Activated T-cell treated with anti-CD3 and anti-CD28 coated beads, Interleukin-2, amount 50 U/mL, for 72 hours (primary cell): ENCODE measurements around the gene ADGRV1. TPM values are rescaled to one million over a fixed set of nuclear protein-coding genes. Genes with fewer than 3 reads are reported as not detected.

Source experiments
- ATAC-seq, 2 donors: fragments of 150-1000 bp; cut with Tn5 transposase; replicated peaks in 1 of 2; 2 replicates each; pipeline ENCODE4 v1.10.0; 2021; ENCODE audit warnings: moderate library complexity in 2 of 2, mild to moderate bottlenecking in 1 of 2
- DNase-seq, 2 donors: peaks; one replicate each; pipeline ENCODE4 v3.0.0; 2021 to 2022; ENCODE audit warnings: mixed read lengths in 1 of 2
- H3K27ac Mint-ChIP-seq: one replicate; pipeline ENCODE4 v1.8.0; 2022; ENCODE audit warnings: mild to moderate bottlenecking, moderate library complexity, mixed read lengths
- H3K27me3 Mint-ChIP-seq: one replicate; pipeline ENCODE4 v1.8.0; 2022; ENCODE audit warnings: low read depth, mixed read lengths
- H3K36me3 Mint-ChIP-seq, 2 donors: one replicate each; pipeline ENCODE4 v1.8.0; 2022; ENCODE audit warnings: mixed read lengths in 2 of 2, mild to moderate bottlenecking in 1 of 2; ENCODE audit not compliant: insufficient read depth in 2 of 2
- H3K4me1 Mint-ChIP-seq: one replicate; pipeline ENCODE4 v1.8.0; 2022; ENCODE audit warnings: low read depth, mixed read lengths
- H3K4me3 Mint-ChIP-seq, 2 donors: one replicate each; pipeline ENCODE4 v1.8.0; 2022; ENCODE audit warnings: mild to moderate bottlenecking in 2 of 2, mixed read lengths in 2 of 2, moderate library complexity in 2 of 2
- H3K9me3 Mint-ChIP-seq, 2 donors: one replicate each; pipeline ENCODE4 v1.8.0; 2022; ENCODE audit warnings: mixed read lengths in 2 of 2
- total RNA-seq, 2 donors: library from RNA; stranded (reverse); gene quantifications; one replicate each; pipeline ENCODE4 v1.2.3, GENCODE V29; 2022

Gene ADGRV1
- total RNA-seq, 2 donors from 2014 or later = 0.12 to 0.21 TPM

DNA sequence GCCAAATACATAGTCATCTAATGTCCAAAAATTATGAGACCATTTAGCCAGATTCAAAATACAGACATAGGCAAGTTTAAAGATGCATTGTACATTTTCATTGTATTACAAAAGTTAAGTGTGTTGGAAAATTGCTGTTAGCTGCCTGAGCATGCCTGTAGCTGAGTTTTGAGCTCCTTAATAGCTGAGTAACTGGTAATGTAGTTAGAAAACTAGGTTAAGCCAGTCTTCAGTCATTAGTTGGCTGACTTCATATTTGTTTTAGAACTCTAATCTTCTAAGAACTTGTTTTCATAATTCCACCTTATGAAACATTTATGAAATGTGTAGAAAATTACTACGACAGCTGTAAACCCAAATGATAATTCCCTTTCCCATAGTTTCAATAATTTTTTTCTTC, 531.2 kb downstream of the ADGRV1 start:
- H3K27me3 Mint-ChIP-seq = peaks cover 14% of the 10 kb centered on the region
- DNase-seq = no peak
- H3K36me3 Mint-ChIP-seq = no peaks in the 10 kb centered on the region
- no peak for ATAC-seq
- no peak overlapping the region for H3K4me3 Mint-ChIP-seq
- H3K4me1 Mint-ChIP-seq = no peaks in the 10 kb centered on the region
- H3K9me3 Mint-ChIP-seq = no peaks in the 10 kb centered on the region
- H3K27ac Mint-ChIP-seq = no peak overlapping the region

DNA sequence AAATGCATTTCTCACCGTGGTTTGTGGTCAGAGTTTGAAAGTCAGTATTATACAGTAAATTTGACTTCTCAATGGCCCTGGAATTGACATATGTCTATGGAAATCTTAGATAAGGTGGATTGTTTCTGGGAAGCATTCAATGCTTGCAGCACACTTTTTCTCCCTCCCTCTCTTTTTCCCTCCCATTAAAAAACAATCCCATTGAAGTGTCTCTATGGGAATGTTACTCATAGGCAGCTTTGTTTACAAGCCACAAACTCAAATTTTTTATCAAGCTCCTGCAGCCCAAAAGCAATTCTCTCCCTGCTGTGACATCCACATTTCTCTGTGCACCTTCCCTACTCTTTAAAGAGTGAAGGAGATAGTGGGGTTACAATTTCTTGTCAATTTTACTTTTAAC, 532.4 kb downstream of the ADGRV1 start:
- Mint-ChIP-seq H3K4me1 (no peaks in the 10 kb centered on the region), H3K4me3 (no peak overlapping the region), H3K27me3 (peaks cover 14% of the 10 kb centered on the region), H3K9me3 (no peaks in the 10 kb centered on the region), H3K27ac (no peak overlapping the region), H3K36me3 (no peaks in the 10 kb centered on the region)
- ATAC-seq = no peak
- no peak for DNase-seq

DNA sequence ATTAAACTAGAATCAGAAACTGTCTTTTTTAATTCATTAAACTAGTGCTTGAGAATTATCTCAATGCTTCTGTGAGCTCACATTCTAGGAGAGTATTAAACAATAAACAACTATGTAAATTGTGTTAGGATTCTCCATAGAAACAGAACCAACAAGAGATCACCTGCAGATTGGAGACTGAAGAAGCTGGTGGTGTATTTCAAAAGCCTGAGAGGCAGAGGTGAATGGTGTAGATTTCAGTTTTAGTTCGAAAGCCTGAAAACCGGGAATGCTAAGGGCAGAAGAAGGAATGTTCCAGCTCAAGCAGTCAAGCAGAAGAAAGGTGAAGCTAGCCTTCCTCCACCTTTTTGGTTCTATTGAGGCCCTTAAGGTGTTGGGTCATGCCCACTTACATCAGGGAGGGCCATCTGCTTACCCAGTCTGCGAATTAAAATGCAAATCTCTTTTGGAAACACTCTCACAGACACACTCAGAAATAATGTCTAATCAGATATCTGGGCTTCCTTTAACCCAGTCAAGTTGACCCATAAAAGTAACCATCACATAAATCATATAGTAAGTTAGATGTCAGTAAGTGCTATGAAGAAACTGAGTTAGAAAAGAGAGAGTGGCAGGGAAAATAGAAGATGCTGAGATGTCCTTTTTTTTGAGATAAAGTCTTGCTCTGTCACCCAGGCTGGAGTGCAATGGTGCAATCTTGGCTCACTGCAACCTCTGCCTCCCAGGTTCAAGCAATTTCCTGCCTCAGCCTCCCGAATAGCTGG, 533.1 kb downstream of the ADGRV1 start:
- no peak overlapping the region for H3K27ac Mint-ChIP-seq
- peaks cover 14% of the 10 kb centered on the region for H3K27me3 Mint-ChIP-seq
- no peaks in the 10 kb centered on the region for H3K36me3 Mint-ChIP-seq
- ATAC-seq (no peak), DNase-seq (no peak)
- H3K9me3 Mint-ChIP-seq = no peaks in the 10 kb centered on the region
- no peak overlapping the region for H3K4me3 Mint-ChIP-seq
- H3K4me1 Mint-ChIP-seq = no peaks in the 10 kb centered on the region

DNA sequence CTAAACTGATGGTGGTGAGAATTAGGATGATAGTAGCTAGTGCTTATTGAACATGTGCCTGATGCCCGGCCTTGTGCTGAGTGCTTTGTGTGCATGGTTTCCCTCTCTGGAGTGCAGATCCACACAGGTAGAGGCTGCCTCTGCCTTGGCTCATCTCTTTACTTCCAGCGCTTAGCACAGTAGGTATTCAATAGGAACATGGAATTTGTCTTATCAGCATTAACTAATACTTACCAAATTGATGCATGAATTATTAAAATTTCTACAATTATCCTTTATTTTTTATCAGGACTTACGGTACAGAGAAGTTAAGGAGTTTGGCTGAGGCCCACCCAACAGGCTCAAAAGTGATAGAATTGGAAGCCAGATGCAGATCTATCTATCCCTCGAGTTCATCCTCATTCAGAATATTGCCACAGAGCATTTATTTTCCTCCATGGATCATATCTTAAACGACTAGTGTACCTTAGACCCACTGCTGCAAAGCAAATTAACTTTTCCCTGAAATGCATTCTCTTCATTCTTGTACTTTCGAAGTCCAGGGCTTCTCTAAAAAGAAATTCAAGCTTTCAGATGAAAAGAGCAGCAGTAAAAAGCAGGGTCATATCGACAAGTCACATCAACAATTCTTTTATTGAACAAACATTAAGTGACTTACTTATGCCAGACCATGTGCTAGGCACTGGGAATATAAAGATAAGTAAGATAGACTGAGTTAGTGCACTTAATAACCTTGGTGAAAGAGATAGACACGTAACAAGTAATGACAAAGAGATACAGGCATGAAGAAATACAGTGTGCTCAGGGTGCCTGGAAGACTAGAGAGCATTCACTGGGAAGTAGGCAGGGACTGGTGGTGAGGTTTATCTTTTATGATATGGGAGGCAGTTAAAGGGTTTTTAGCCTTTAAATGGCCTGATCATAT, 534.5 kb downstream of the ADGRV1 start:
- Mint-ChIP-seq H3K36me3 (no peaks in the 10 kb centered on the region), H3K27me3 (peaks cover 14% of the 10 kb centered on the region), H3K27ac (no peak overlapping the region), H3K9me3 (no peaks in the 10 kb centered on the region), H3K4me3 (no peak overlapping the region), H3K4me1 (no peaks in the 10 kb centered on the region)
- ATAC-seq = no peak
- no peak for DNase-seq

DNA sequence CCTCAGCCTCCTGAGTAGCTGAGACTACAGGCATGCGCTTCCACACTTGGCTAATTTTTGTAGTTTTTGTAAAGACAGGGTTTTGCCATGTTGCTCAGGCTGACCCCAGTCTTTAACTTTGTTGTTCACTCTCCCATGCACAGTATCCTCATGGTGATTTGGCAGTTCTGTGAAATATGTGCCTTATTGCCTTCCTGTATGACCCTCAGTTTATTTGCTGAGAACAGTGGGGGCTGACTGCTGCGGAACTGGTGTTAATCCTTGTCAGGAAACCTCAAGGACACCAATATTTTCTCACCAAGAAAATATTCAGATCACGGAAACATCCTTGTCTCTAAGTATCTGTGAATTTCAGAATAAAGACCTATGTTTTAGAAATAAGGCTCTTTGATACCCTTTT, 536.7 kb downstream of the ADGRV1 start:
- Mint-ChIP-seq H3K27me3 (peaks cover 11% of the 10 kb centered on the region), H3K27ac (no peak overlapping the region), H3K36me3 (no peaks in the 10 kb centered on the region), H3K4me3 (no peak overlapping the region), H3K9me3 (no peaks in the 10 kb centered on the region), H3K4me1 (no peaks in the 10 kb centered on the region)
- ATAC-seq (no peak), DNase-seq (no peak)

DNA sequence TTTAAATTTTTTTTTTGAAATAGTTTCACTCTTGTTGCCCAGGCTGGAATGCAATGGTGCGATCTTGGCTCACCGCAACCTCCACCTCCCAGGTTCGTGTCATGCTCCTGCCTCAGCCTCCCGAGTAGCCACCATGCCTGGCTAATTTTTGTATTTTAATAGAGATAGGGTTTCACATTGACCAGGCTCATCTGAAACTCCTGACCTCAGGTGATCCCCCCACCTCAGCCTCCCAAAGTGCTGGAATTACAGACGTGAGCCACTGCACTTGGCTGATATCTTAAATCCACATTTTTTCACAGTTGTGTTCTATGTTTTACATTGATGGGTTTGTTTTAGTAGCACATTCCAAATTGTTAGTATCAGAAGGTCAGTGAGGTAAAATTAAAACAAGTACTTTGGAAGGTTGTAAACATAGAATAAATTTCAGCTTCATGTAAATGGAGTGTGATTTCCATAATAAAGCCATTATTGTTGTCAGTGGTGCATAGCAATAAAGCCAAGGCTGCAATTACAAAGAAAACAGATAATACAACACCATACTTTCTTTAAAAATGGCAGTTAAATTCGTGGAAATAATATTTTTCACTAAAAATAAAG, 537.3 kb downstream of the ADGRV1 start:
- Mint-ChIP-seq H3K4me3 (no peak overlapping the region), H3K27me3 (peaks cover 6% of the 10 kb centered on the region), H3K36me3 (no peaks in the 10 kb centered on the region), H3K9me3 (no peaks in the 10 kb centered on the region), H3K4me1 (no peaks in the 10 kb centered on the region), H3K27ac (no peak overlapping the region)
- DNase-seq (no peak), ATAC-seq (no peak)

DNA sequence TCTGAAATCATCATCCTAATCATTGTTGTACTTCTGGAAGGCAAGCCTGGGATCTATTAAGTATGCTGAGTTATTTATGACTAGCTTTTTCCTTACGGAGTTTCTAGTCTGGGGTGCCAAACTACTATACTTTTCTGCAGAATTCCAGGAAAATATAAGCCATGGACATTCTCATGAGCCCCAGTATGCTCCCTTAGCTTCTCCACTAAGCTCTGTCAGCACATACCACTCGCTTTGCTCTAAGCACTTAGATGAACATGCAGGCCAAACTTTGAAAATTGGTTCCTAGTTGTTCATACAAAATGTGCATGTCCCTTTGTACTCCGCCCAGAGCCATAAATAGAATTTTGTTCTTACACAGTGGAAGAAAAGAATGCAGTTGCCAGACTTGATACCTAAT, 539.9 kb downstream of the ADGRV1 start:
- Mint-ChIP-seq H3K4me1 (no peaks in the 10 kb centered on the region), H3K4me3 (no peak overlapping the region), H3K9me3 (no peaks in the 10 kb centered on the region), H3K27me3 (no peaks in the 10 kb centered on the region), H3K36me3 (no peaks in the 10 kb centered on the region), H3K27ac (no peak overlapping the region)
- DNase-seq (no peak), ATAC-seq (no peak)

DNA sequence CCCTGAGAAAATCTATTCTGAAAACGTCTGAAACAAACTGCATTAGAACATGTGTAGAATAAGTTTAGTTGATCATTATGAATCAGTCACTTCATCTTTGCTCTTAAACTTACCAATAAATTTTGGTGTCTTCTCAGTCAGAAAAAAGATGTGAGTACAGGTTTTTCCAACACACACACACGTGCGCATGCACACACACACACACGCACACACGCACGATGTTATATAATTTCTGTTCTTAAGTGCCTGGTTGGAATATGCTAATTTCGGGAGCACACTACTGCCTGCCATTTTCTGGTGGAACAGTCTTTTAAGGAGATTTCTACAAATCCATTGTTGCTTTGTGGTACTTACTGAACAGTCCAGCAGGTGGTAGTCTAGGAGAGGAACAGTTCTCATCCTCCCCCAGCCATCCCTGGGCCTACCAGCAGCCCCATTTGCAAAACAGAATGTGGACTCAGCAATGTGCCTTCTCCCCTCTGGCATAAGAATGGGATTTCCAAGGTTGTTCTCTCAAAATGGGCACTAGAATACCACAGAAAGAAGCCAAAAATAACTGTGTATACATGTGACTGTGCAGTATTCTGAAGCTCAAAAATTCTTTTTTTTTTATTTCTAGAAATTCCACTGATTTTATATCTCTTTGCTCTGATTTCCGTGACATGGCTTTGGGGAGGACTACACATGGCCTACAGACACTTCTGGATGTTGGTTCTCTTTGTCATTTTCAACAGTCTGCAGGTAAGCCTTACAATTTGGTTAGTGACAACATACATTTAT, 543.2 kb downstream of the ADGRV1 start:
- DNase-seq (peak; percentile 64 to 70), ATAC-seq (peak; percentile 94 to 95)
- Mint-ChIP-seq H3K27me3 (no peaks in the 10 kb centered on the region), H3K9me3 (peaks cover 0 to 2% of the 10 kb centered on the region in 2 donors), H3K4me1 (no peaks in the 10 kb centered on the region), H3K27ac (no peak overlapping the region), H3K4me3 (no peak overlapping the region), H3K36me3 (peaks cover 0 to 2% of the 10 kb centered on the region in 2 donors)

DNA sequence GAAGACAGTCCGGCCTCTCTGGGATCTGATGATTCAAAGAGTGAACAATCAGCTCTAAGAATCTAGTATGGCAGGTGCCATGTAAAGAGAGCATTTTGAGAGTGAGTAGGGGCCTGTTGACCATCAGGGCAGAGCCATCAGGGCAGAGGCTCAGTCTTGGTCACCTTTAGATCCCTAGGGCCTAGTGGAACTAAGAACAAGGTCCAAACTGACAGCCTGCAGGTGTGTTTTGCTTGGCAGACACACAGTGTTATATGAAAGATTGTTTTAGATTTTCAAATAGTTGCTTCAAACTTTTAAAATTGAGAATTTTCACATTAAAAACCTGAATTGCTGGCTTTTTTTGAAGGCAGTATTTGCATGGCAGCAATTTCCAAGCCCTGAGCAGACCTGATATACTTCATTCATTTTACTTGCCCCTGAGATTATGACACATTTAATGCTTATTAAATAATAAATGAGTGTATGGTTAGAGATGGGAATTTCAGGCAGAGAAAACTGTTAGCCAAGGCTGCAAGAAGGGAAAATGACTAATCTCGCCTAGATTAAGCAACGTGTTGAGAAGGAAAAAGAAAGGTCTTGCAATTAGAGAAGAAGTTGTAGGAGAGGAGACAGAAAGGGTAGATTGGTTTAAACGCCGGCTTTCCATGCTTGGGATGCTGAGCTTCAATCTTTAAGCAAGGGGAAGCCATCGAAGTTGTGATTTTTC, 544.9 kb downstream of the ADGRV1 start:
- DNase-seq (no peak), ATAC-seq (no peak)
- Mint-ChIP-seq H3K27me3 (no peaks in the 10 kb centered on the region), H3K9me3 (peaks cover 0 to 2% of the 10 kb centered on the region in 2 donors), H3K4me1 (no peaks in the 10 kb centered on the region), H3K27ac (no peak overlapping the region), H3K36me3 (peaks cover 0 to 2% of the 10 kb centered on the region in 2 donors), H3K4me3 (no peak overlapping the region)

DNA sequence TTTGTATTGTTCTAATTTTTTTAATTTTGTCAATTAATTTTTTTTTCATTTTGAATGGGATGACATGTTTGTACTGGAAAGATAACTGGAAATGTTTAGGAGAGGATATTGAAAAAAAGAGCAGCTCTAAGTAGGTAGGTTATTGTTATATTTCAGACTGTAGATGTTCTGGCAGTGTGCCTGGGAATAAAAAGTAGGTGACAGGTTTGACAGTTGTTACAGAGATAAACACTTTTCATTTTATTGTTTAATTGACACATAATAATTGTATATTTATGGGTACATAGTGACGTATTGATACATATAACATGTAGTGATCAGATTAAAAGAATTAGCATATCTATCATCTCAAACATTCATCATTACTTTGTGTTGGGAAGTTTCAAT, 545.5 kb downstream of the ADGRV1 start:
- no peaks in the 10 kb centered on the region for H3K4me1 Mint-ChIP-seq

DNA sequence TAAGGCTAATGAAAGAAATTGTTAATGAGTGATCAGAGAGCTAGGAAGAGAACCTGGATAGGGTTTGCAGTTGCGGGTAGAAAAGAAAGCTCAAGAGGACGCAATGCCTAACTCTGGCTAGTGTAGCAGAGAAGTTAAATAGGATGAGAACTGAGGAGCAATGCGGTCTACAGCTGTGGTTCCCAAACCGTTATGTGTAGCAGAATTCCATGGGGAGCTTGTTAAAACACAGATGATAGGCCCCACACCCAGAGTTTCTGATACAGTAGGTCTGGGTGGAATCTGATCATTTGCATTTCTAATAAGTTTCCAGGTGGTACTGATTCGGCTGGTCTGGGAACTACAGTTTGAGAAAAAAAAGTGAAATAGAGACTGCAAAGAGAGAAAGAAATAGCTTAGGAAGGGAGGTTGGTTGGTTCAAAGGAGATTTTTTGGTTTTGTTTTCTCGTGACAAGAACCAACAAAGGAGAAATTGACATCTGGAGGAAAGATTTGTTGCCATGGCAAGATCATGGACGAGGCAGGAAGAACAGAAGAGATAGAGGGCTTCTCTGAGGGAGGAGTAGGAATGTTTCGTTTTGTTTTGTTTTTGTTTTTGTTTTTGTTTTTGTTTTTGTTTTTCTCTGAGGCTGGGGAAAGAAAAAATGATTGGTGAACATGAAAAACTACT, 548.4 kb downstream of the ADGRV1 start:
- DNase-seq = no peak
- H3K36me3 Mint-ChIP-seq = peaks cover 0 to 2% of the 10 kb centered on the region in 2 donors
- peaks cover 7% of the 10 kb centered on the region for H3K27me3 Mint-ChIP-seq
- no peak overlapping the region for H3K27ac Mint-ChIP-seq
- H3K4me1 Mint-ChIP-seq = no peaks in the 10 kb centered on the region
- no peak for ATAC-seq
- peaks cover 0 to 2% of the 10 kb centered on the region in 2 donors for H3K9me3 Mint-ChIP-seq
- no peak overlapping the region for H3K4me3 Mint-ChIP-seq

More for the DNA sequence above, 545.5 kb downstream of the ADGRV1 start:
- Mint-ChIP-seq H3K36me3 (peaks cover 0 to 2% of the 10 kb centered on the region in 2 donors), H3K27me3 (no peaks in the 10 kb centered on the region), H3K9me3 (peaks cover 0 to 2% of the 10 kb centered on the region in 2 donors), H3K4me3 (no peak overlapping the region), H3K27ac (no peak overlapping the region)
- DNase-seq = no peak
- ATAC-seq = no peak

DNA sequence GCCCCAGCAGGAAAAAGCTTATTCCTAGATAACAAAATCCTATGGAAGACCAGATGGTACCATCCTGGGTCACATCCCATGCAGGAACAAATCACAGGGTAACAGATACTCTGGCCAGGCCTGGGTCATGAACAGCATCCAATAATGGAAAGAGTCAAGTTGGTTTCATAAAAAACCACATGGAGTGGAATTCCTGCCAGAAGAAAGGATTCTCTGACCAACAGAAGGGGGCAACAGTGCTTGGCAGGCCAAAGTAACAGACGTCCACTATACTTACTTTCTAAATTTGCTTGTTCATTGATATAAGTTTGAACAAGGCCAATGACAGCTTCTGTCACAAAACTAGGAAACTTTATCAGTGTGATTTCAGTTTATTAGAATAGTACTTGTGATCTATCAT, 551.0 kb downstream of the ADGRV1 start:
- H3K27ac Mint-ChIP-seq = no peak overlapping the region
- ATAC-seq = no peak

More for the DNA sequence above, 551.0 kb downstream of the ADGRV1 start:
- H3K4me1 Mint-ChIP-seq = no peaks in the 10 kb centered on the region
- H3K27me3 Mint-ChIP-seq = peaks cover 12% of the 10 kb centered on the region
- H3K4me3 Mint-ChIP-seq = no peak overlapping the region
- peaks cover 0 to 2% of the 10 kb centered on the region in 2 donors for H3K36me3 Mint-ChIP-seq
- no peak for DNase-seq
- peaks cover 0 to 2% of the 10 kb centered on the region in 2 donors for H3K9me3 Mint-ChIP-seq
